NCI-H526 (cell line): ENCODE measurements around the gene DVL1.

Experiments
- DNase-seq, 2 experiments: peaks; one replicate each; lab custom pipeline; 2025; lab: John Stamatoyannopoulos, UW

Gene DVL1

DNA sequence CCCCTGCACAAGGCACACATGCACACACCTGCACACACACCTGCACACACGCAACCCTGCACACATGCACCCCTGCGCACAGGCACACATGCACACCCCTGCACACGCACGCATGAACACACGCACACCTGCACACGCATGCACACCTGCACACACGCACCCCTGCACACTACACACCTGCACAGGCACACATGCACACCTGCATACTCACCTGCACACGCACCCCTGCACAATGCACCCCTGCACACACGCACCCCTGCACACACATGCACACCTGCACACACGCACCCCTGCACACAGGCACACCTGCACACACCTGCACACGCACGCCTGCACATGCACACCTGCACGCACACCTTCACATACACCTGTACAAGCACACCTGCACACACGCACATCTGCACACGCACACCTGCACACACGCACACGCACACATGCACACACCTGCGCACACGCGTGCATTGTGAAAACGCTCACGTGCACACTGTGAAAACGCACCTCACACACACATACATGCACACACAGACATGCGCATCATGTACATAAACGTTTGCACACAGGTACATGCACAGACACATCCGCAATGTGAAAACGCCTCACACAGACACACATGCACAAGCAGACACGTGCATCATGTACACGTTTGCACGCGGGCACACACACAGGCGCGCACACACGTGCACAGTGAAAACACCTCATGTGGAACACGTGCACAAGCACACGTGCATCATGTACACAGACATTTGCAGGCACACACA is 8.2 kb downstream of the DVL1 start:
- DNase-seq, result no peak

GRCh38 chr1:1340185-1340584 is 9.0 kb downstream of the DVL1 start:
- no peak for DNase-seq

DNA sequence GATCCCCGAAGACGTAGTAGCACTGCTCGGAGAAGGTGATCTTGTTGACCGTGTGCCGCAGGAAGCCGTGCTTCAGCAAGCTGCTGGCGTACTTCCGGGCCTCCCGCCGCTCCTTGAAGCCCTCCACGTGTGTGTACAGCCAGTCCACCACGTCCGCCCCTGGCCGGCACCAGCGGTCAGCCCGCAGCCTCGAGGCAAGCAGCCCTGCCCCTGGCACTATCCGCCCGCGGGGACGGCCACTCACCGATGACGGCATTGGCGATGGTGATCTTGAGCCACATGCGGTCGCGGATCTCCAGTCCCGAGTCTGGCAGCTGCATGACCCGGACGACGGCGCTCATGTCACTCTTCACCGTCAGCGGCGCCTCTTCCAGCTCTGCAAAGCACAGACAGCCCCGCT is 10.9 kb downstream of the DVL1 start:
- no peak for DNase-seq

GRCh38 chr1:1337793-1338147 is 11.4 kb downstream of the DVL1 start:
- DNase-seq, result peak in 1 of 2 experiments; percentile 59

- DNase-seq, result no peak
Measured at GRCh38 chr1:1336931-1337792, 12.1 kb downstream of the DVL1 start.

DNA sequence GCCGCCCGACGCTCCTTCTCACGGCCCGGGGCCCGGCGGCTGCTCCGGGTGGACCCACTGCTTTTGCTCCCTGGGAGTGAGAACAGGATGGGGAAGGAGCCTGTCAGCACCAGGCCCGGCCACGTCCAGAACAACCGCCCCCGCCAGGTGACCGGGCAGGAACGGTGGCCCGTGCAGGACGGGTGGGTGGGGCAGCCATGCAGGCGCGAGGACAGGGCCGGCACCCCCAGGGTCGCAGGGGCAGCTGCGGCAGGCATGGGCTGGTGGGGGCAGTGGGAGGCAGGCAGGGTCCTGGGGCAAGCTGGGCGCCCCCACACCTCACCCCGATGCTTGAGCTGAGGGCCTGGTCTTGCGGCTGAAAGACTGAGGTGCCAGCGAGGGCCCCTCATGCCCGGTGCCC is 12.8 kb downstream of the DVL1 start:
- DNase-seq, result no peak

GRCh38 chr1:1335792-1336248 is 13.4 kb downstream of the DVL1 start:
- no peak for DNase-seq

DNA sequence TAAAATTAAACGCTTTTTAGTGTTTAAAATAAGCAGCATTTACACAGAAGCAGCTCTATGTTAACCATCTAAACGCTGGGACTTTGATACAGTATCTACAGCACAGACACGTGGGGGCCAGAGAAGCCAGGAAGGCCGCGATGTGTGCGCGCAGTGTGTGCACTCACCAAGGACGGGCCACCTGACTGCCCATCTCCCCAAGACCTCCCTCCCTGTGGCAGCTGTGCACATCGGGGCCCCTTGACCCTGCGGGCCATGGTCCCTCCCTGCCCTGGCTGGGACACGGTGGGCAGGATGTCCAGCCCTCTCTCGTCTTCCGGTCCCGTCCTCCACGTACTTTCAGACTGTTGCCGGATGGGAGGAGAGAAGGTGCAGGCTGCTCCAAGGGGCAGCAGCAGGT is 13.9 kb downstream of the DVL1 start:
- DNase-seq, result no peak

DNA sequence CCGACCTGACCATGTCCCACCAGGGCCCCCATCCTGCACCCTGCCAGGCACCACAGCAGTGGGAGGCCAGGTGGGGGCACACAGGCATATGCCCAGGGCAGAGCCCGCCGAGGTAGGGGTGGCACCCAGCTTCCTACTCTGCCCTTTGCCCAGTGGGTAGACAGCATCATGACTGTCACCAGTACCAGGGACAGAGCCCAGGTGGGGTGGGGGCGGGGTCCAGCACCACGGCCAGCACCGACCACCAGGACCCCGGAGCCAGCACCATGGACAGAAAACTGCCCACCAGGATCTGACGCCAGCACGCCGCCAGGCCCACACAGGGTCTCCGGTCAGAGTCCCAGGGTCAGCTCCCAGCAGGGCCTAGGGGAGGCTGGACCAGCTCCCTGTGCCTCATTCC is 14.4 kb downstream of the DVL1 start:
- no peak for DNase-seq

DNA sequence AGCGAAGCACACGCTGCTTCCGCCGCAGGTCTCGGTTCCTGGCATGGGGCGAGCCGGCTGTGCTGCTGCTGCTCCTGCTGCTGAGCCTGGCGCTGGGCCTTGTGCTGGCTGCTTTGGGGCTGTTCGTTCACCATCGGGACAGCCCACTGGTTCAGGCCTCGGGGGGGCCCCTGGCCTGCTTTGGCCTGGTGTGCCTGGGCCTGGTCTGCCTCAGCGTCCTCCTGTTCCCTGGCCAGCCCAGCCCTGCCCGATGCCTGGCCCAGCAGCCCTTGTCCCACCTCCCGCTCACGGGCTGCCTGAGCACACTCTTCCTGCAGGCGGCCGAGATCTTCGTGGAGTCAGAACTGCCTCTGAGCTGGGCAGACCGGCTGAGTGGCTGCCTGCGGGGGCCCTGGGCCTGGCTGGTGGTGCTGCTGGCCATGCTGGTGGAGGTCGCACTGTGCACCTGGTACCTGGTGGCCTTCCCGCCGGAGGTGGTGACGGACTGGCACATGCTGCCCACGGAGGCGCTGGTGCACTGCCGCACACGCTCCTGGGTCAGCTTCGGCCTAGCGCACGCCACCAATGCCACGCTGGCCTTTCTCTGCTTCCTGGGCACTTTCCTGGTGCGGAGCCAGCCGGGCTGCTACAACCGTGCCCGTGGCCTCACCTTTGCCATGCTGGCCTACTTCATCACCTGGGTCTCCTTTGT is 15.5 kb downstream of the DVL1 start:
- DNase-seq, result no peak

DNA sequence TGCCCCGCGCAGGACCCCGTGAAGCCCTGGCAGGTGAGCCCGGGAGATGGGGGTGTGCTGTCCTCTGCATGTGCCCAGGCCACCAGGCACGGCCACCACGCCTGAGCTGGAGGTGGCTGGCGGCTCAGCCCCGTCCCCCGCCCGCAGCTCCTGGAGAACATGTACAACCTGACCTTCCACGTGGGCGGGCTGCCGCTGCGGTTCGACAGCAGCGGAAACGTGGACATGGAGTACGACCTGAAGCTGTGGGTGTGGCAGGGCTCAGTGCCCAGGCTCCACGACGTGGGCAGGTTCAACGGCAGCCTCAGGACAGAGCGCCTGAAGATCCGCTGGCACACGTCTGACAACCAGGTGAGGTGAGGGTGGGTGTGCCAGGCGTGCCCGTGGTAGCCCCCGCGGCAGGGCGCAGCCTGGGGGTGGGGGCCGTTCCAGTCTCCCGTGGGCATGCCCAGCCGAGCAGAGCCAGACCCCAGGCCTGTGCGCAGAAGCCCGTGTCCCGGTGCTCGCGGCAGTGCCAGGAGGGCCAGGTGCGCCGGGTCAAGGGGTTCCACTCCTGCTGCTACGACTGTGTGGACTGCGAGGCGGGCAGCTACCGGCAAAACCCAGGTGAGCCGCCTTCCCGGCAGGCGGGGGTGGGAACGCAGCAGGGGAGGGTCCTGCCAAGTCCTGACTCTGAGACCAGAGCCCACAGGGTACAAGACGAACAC is 16.3 kb downstream of the DVL1 start:
- peak in 1 of 2 experiments; percentile 59 for DNase-seq

DNA sequence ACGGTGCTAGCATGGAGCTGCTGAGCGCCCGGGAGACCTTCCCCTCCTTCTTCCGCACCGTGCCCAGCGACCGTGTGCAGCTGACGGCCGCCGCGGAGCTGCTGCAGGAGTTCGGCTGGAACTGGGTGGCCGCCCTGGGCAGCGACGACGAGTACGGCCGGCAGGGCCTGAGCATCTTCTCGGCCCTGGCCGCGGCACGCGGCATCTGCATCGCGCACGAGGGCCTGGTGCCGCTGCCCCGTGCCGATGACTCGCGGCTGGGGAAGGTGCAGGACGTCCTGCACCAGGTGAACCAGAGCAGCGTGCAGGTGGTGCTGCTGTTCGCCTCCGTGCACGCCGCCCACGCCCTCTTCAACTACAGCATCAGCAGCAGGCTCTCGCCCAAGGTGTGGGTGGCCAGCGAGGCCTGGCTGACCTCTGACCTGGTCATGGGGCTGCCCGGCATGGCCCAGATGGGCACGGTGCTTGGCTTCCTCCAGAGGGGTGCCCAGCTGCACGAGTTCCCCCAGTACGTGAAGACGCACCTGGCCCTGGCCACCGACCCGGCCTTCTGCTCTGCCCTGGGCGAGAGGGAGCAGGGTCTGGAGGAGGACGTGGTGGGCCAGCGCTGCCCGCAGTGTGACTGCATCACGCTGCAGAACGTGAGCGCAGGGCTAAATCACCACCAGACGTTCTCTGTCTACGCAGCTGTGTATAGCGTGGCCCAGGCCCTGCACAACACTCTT is 17.0 kb downstream of the DVL1 start:
- DNase-seq, result peak in 1 of 2 experiments; percentile 69

- DNase-seq, result peak; percentile 67 to 93
Measured at GRCh38 chr1:1331068-1331965, 17.9 kb downstream of the DVL1 start, which contains the start of gene TAS1R3. Gene TAS1R3, plus strand, starts transcription at chr1:1331280. Its CDS starts 66 bp downstream, at chr1:1331346.

DNA sequence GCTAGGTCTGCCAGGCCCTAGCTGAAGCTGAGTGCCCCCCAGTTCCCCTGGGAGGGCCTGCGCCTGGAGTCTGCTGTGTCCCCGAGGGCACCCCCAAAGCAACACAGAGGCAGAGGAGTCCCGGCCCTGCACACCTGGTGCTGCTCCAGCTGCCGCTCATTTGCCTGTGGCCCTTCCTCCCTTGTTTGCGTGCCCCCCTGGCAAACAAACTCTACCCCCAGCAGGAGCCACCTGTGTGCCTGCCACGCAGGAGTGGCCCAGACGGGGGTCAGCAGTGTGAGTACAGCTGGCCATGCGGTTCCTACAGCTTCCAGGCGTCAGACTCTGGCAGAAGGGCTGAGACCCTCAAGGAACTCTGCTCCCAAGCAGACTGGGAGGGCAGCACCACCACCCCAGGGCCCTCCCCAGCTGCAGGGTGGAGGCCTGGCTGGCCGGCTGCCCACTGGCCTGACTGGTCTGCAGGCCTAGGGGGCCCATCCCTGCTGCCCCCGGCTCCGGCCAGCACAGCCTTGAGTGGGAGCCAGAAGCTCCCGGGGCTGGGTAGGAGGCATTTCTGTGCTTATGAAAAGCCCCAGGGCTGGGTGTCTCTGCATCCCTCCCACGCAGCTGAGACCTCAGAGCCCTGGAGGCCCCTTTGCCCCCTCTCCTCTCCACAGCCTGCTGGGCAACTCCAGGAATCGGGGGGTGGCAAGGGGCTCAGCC is 18.7 kb downstream of the DVL1 start:
- peak in 1 of 2 experiments; percentile 58 for DNase-seq

DNA sequence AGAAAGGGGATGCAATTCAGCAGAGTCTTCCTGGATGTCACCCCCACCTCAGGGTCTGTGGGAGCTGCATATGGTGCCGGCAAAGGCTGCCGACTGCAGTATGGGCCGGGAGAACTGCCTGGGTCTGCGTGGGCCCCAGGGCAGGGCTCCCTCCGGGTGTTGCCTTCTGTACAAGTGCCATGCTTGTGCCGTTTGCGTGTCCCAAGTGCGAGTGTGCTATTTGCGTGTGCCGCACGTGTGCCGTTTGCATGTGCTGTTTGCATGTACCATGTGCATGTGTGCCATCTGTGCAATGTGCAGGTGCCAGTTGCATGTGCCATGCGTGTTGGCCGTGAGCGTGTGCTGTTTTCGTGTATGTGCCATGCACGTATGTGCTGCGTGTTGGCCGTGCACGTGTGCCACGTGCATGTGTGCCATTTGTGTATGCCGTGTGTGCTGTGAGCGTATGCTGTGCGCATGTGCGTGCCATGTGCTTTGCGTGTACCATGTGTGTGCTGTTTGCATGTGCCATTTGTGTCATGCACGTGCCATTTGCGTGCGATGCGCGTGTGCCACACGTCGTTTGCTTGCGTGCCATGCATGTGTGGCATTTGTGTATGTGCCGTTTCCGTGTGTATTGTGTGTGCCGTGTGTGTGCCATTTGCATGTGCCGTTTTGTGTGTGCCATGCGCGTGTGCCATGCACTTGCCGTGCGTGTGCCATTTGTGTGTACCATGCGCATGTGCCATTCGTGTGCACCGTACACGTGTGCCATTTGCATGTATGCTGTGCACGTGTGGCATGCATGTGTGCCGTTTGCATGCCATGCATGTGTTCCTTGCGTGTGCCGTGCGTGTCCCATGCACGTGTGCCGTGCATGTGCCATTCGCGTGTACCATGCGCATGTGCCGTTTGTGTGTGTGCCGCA is 19.7 kb downstream of the DVL1 start:
- no peak for DNase-seq

DNA sequence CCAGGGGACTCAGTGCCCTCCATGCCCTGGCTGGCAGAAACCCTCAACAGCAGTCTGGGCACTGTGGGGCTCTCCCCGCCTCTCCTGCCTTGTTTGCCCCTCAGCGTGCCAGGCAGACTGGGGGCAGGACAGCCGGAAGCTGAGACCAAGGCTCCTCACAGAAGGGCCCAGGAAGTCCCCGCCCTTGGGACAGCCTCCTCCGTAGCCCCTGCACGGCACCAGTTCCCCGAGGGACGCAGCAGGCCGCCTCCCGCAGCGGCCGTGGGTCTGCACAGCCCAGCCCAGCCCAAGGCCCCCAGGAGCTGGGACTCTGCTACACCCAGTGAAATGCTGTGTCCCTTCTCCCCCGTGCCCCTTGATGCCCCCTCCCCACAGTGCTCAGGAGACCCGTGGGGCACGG is 21.0 kb downstream of the DVL1 start:
- no peak for DNase-seq

- no peak for DNase-seq
Measured at GRCh38 chr1:1327291-1327690, 21.9 kb downstream of the DVL1 start.

GRCh38 chr1:1326075-1326605 is 23.1 kb downstream of the DVL1 start:
- DNase-seq, result no peak
